Measurements from ENCODE around the gene ITGB3BP.

- TF ChIP-seq, protein P1, sequence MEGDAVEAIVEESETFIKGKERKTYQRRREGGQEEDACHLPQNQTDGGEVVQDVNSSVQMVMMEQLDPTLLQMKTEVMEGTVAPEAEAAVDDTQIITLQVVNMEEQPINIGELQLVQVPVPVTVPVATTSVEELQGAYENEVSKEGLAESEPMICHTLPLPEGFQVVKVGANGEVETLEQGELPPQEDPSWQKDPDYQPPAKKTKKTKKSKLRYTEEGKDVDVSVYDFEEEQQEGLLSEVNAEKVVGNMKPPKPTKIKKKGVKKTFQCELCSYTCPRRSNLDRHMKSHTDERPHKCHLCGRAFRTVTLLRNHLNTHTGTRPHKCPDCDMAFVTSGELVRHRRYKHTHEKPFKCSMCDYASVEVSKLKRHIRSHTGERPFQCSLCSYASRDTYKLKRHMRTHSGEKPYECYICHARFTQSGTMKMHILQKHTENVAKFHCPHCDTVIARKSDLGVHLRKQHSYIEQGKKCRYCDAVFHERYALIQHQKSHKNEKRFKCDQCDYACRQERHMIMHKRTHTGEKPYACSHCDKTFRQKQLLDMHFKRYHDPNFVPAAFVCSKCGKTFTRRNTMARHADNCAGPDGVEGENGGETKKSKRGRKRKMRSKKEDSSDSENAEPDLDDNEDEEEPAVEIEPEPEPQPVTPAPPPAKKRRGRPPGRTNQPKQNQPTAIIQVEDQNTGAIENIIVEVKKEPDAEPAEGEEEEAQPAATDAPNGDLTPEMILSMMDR (IDR thresholded peaks at IDR 0.05), result no peak
- no peak for TF ChIP-seq POLR2A (IDR thresholded peaks at IDR 0.05)
Measured at GRCh38 chr1:63461661-63462230, 61.3 kb downstream of the ITGB3BP start.

Measured in Peyer's patch (tissue), 4 donors.